HG02943 (cell line): ENCODE data around the gene FMNL1.
"Not testable (repeated sequence)": the region's sequence is repeated elsewhere in the genome, so short reads cannot be mapped to it uniquely, and the experiment has no call there.

ENCODE experiments used
- ATAC-seq: cut with Tn5 transposase; IDR thresholded peaks from one replicate; pipeline ENCODE4 v1.9.1; 2021; ENCODE audit warnings: mild to moderate bottlenecking, low read depth, moderate library complexity; ENCODE audit not compliant: unreplicated experiment

The FMNL1 gene

GRCh38 chr17:45233423-45233924, 11.8 kb downstream of the FMNL1 start:
- ATAC-seq: no peak

GRCh38 chr17:45234641-45235415, 13.1 kb downstream of the FMNL1 start:
- no peak for ATAC-seq

GRCh38 chr17:45235416-45236281, 14.0 kb downstream of the FMNL1 start:
- no peak for ATAC-seq

GRCh38 chr17:45236282-45236606, 14.6 kb downstream of the FMNL1 start:
- no peak for ATAC-seq

- no peak for ATAC-seq
These were observed 16.0 kb downstream of the FMNL1 start for GRCh38 chr17:45237686-45238085.

GRCh38 chr17:45238155-45238774, 16.6 kb downstream of the FMNL1 start:
- no peak for ATAC-seq

GRCh38 chr17:45240905-45241327, 19.2 kb downstream of the FMNL1 start:
- no peak for ATAC-seq

- ATAC-seq: no peak
These were observed 19.8 kb downstream of the FMNL1 start for GRCh38 chr17:45241328-45242028.

- ATAC-seq: no peak
These were observed 20.3 kb downstream of the FMNL1 start for GRCh38 chr17:45242029-45242414.

- ATAC-seq: no peak
These were observed 22.1 kb downstream of the FMNL1 start for GRCh38 chr17:45243750-45244149.

GRCh38 chr17:45244725-45245656, 23.3 kb downstream of the FMNL1 start:
- ATAC-seq: no peak

GRCh38 chr17:45246338-45246737, 24.7 kb downstream of the FMNL1 start:
- no peak for ATAC-seq

- ATAC-seq: peak; percentile 8
These were observed 25.3 kb downstream of the FMNL1 start for GRCh38 chr17:45246861-45247428.

- ATAC-seq: peak; percentile 63
These were observed 25.9 kb downstream of the FMNL1 start for GRCh38 chr17:45247429-45248131.

- peak; percentile 53 for ATAC-seq
These were observed 26.7 kb downstream of the FMNL1 start for GRCh38 chr17:45248132-45248957.

GRCh38 chr17:45251931-45252330, 30.2 kb downstream of the FMNL1 start:
- no peak for ATAC-seq

- ATAC-seq: not testable (repeated sequence)
These were observed 31.6 kb downstream of the FMNL1 start for GRCh38 chr17:45253237-45253636.

- ATAC-seq: no peak
These were observed 32.2 kb downstream of the FMNL1 start for GRCh38 chr17:45253879-45254278.
